GM12801 (cell line): ENCODE data around the gene MPZL1.

Source experiments
- TF ChIP-seq, protein P1 (sequence below): IDR thresholded peaks from one replicate; pipeline ENCODE4 v1.5.1; 2011; ENCODE audit warnings: control low read depth; ENCODE audit not compliant: insufficient read length; ENCODE audit errors: extremely low read depth

Gene MPZL1

DNA sequence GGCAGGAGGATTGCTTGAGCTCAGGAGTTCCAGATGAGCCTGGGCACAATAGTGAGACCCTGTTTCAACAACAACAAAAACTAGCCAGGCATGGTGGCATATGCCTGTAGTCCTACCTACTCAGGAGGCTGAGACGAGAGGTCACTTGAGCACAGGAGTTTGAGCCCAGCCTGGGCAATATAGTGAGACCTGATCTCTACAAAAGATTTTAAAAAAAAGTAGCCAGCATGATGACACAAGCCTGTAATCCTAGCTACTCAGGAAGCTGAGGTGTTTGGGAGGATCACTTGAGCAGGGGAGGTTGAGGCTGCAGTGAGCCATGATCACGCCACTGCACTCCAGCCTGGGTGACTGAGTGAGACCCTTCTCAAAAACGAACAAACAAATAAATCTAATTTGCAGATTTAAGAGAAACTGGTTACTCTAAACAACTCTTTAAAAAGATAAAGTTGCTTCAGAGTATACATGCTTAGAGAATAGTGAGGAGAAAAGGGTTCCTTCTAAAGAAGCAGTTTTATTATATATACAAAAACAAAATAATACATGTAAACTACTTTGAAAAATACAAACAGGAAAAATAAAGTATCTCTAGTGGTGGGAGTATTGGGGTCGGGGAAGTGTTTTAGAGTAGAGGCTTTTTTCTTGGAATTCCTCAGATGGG lies 103.8 kb downstream of the MPZL1 start:
- TF ChIP-seq, protein P1, sequence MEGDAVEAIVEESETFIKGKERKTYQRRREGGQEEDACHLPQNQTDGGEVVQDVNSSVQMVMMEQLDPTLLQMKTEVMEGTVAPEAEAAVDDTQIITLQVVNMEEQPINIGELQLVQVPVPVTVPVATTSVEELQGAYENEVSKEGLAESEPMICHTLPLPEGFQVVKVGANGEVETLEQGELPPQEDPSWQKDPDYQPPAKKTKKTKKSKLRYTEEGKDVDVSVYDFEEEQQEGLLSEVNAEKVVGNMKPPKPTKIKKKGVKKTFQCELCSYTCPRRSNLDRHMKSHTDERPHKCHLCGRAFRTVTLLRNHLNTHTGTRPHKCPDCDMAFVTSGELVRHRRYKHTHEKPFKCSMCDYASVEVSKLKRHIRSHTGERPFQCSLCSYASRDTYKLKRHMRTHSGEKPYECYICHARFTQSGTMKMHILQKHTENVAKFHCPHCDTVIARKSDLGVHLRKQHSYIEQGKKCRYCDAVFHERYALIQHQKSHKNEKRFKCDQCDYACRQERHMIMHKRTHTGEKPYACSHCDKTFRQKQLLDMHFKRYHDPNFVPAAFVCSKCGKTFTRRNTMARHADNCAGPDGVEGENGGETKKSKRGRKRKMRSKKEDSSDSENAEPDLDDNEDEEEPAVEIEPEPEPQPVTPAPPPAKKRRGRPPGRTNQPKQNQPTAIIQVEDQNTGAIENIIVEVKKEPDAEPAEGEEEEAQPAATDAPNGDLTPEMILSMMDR: no peak

DNA sequence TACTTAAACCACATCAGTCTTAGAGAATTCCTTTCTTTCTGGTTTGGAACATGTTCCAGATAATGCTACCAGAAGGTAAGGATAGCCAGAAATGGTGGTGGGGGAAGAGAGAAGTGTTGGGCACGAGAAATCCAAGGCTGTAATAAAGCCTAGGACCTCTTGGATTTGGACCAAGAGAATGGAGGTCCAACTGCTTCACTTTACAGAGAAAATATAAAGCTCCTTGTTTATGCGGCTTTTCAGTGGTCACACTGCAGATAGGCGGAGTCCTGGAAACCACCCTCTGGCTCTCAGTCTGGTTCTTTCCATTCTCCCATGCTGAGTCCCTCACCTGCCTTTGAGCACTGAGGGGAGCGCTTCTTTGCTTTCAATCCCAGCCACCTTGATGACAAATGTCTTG lies 104.3 kb downstream of the MPZL1 start:
- TF ChIP-seq, protein P1: no peak

DNA sequence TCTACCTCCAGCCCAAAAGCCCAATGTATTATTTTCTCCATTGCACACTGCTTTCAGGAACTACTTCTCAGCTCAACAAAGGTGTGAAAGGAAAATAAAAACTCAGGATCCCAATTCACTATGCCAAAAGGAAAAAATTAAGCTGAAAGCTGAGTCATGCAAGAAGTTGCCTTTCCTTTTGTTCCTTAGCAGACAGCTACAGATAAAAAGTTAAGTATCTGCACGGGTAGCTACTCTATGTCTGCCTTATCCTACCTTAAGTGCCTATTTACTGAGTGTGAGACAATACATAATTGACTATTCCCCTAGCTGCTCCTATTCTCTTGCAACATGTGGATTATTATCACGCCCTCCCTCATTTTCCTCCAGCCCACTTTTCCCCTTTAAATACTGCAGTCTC lies 108.1 kb downstream of the MPZL1 start:
- TF ChIP-seq, protein P1: no peak

DNA sequence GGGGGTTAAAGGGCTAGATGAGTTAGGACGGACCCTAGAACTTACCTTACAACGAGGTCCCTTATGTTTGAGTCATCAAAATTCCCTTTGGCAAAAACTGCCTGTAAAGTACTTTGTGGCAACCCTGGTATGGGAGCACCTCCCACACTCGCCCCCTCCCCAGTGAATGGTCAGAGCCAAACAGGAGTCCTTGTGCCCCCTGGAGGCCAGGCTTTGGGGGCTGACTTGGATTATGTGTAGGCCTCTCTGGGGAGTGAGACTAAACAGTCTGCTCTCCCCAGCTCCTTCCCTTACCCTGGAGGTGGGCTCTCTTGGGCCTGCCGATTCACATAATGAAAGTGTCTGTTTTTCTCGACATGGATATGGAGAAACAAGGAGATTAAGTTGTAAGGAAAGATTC lies 110.9 kb downstream of the MPZL1 start:
- TF ChIP-seq, protein P1: no peak

DNA sequence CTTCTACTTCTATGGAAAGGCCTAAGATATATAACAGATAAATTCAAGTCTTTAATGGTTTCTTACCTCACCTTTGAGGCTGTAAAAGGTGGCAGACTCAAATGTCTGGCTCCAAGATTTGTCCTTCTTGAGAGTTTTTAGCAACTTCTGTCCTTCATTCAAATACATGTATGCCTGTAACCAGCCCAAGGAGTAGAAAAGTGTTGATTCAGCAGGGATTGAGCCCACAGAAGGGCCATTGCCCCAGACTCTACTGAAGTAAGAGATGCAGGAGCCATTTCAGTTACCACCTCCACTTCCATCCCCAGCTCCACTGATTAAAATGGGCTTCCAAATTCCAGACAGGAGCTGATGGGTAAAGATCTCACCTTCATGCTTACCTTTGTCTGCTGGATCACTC lies 112.1 kb downstream of the MPZL1 start:
- TF ChIP-seq, protein P1: no peak

DNA sequence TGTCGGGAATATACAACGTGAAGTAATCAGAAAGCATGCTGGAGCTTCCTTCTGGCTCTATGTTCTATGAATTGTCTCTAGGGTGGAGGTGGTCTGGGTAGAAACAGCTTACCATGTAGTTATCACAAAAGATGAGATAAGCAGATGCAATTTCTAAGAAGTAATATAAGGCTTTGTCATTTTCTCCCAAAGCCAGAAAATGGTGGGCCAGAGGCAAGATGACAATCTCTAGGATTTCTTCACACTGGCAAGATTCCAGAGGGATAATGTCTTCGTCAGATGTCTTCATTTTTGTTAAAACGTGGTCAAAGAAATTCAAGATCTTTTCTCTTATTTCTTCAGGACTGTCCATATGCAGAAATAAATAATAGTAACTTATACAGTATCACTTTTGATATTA lies 114.4 kb downstream of the MPZL1 start:
- TF ChIP-seq, protein P1: no peak

DNA sequence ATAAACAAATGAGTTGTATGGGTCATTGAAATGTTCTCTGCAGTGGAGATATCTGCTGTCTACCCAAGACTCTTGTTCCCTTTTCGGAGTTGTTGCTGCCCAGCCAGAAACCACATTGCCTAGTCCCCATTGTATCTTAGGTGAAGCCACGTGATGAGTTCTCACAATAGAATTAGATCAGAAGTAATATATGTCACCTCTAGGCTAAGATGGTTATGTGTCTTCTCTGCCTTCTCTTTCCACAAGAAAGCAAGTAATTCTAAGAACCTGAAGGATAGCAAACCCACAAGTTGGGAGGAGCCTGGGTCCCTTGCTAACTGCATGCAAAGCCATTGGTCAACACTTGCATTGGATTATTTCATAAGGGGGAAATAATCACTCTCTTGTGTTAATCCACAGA lies 115.5 kb downstream of the MPZL1 start:
- TF ChIP-seq, protein P1: no peak

DNA sequence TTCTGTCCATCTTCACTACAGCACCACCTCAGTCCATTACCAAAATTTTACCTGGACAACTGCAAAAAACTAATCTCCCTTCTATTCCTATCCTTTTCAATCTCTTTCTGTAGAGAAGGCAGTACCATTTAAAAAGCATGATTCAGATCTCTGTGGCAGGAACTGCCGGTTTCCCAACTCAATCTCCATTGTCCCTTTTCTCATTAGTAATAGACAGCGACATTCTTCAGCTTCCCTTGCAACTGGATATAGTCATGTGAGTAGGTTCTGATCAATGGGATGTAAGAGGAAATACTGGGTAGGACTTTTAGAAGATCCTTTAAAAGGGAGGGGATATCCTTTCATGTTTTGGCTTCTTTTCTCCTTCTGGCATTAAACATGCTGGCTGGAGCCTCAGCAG lies 117.2 kb downstream of the MPZL1 start:
- TF ChIP-seq, protein P1: no peak
